Smooth muscle cell (in vitro differentiated cells): ENCODE measurements around the gene NLRP5. TPM values are rescaled to one million over a fixed set of nuclear protein-coding genes. Genes with fewer than 3 reads are reported as not detected.

ENCODE experiments used
- DNase-seq: peaks from one replicate; lab custom pipeline; 2025; ENCODE audit not compliant: unreplicated experiment; lab: John Stamatoyannopoulos, UW
- H2AFZ ChIP-seq: fragments of 200-600 bp; sonication (generic); 2 replicates; pipeline ENCODE4 v1.6.0; 2016; ENCODE audit warnings: antibody characterized with exemption, low read depth, mild to moderate bottlenecking
- H3F3A ChIP-seq: fragments of 200-600 bp; sonication (generic); 2 replicates; pipeline ENCODE4 v1.6.0; 2017; ENCODE audit warnings: antibody characterized with exemption, low read depth
- H3K27ac ChIP-seq: fragments of 200-600 bp; sonication (generic); 2 replicates; pipeline ENCODE4 v1.5.1; 2016; ENCODE audit warnings: low read depth, mild to moderate bottlenecking
- H3K27me3 ChIP-seq: fragments of 200-600 bp; sonication (generic); 2 replicates; pipeline ENCODE4 v1.6.1; 2016; ENCODE audit warnings: low read depth, mild to moderate bottlenecking
- H3K36me3 ChIP-seq: fragments of 200-600 bp; sonication (generic); 2 replicates; pipeline ENCODE4 v1.5.1; 2016; ENCODE audit warnings: low read depth
- H3K4me1 ChIP-seq: fragments of 200-600 bp; sonication (generic); 2 replicates; pipeline ENCODE4 v1.5.1; 2016; ENCODE audit warnings: low read depth
- H3K4me2 ChIP-seq: fragments of 200-600 bp; sonication (generic); 2 replicates; pipeline ENCODE4 v1.6.0; 2016; ENCODE audit warnings: mild to moderate bottlenecking
- H3K4me3 ChIP-seq: fragments of 200-600 bp; sonication (generic); 2 replicates; pipeline ENCODE4 v1.5.1; 2016; ENCODE audit warnings: mild to moderate bottlenecking
- H3K79me2 ChIP-seq: fragments of 200-600 bp; sonication (generic); 2 replicates; pipeline ENCODE4 v1.6.0; 2016; ENCODE audit warnings: low read depth, mild to moderate bottlenecking
- H3K9ac ChIP-seq: fragments of 200-600 bp; sonication (generic); 2 replicates; pipeline ENCODE4 v1.6.0; 2016; ENCODE audit warnings: low read depth
- H3K9me3 ChIP-seq: fragments of 200-600 bp; sonication (generic); replicated peaks from 2 replicates; pipeline ENCODE4 v1.5.1; 2016; ENCODE audit warnings: low read depth
- H4K20me1 ChIP-seq: fragments of 200-600 bp; sonication (generic); 2 replicates; pipeline ENCODE4 v1.6.0; 2016; ENCODE audit warnings: low read depth
- CTCF ChIP-seq: fragments of 200-600 bp; sonication (generic); IDR thresholded peaks from 2 replicates; pipeline ENCODE4 v1.5.1; 2017; ENCODE audit warnings: borderline replicate concordance, mild to moderate bottlenecking, antibody characterized with exemption; ENCODE audit not compliant: insufficient read depth, poor library complexity, severe bottlenecking
- WGBS: methylation state at CpG from one replicate; pipeline ENCODE4 v1.1.7; 2016; ENCODE audit warnings: low lambda C conversion rate; 5-methylcytosine and 5-hydroxymethylcytosine counted together
- polyA plus RNA-seq: library from polyadenylated mRNA; unstranded; fragments of >200 nt; fragmentation: Nextera tagmentation; extraction: Ambion mirVana; gene quantifications from 2 replicates; pipeline ENCODE4 v1.2.1, GENCODE V29; 2016
- total RNA-seq: library from RNA; depleted of rRNA; stranded (reverse); fragments of >200 nt; gene quantifications from 2 replicates; pipeline ENCODE4 v1.2.3, GENCODE V29; 2014

Gene NLRP5
- total and polyA plus RNA-seq, 2 experiments from 2014 or later, result not detected

- Histone ChIP-seq H3K79me2 (no peaks in the 10 kb centered on the region), H3K4me3 (no peak overlapping the region), H3K4me1 (no peaks in the 10 kb centered on the region), H3K27me3 (no peaks in the 10 kb centered on the region), H3F3A (no peaks in the 10 kb centered on the region), H3K4me2 (no peak overlapping the region), H4K20me1 (peaks cover 15% of the 10 kb centered on the region), H2AFZ (no peak overlapping the region), H3K9me3 (no peaks in the 10 kb centered on the region), H3K27ac (no peak overlapping the region), H3K36me3 (no peaks in the 10 kb centered on the region), H3K9ac (no peak overlapping the region)
- WGBS, result 83% methylated on average over 7 of the region's 7 CpGs
- no peak for DNase-seq
- TF ChIP-seq CTCF, result no peak
Observed at GRCh38 chr19:56079609-56080008, 93.0 kb downstream of the NLRP5 start.

DNA sequence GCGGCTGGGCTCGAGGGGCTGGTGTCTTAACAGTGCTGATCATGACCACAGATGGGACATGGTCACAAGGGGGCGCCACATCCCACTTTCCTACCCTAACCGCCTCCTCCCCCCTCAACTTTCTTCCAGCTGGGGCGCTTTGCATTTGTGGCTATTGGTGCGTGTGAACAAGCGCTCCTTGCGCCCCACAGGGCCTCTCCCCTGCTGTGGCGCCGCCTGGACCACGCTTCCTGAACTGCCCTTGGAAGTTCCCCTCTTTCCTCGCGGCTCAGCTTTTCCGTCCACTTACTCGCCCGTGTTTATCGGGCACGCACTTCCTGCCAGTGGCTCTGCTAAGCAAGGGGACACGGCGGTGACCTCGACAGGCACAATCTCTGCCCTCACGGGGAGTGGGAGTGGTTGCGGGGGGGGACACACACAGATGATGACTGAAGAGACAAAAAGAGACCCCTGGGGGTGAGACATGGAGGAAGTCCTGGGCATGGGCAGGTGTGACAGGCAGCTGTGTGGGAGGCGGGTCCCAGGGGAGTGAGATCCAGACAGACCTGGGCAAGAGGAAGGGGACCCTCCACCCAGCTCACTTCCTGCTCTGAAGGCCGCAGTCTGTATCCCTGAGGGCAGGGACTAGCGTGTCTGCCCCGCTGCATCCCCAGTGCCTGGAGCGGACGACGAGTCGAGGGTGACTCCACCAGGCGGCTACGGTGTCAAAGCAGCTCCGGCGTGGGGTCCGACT, 94.3 kb downstream of the NLRP5 start:
- 6% methylated on average over 33 of the region's 36 CpGs for WGBS
- H3K9ac ChIP-seq, result peak overlapping the region; percentile 1
- H3K79me2 ChIP-seq, result no peaks in the 10 kb centered on the region
- DNase-seq, result peak; percentile 45
- H3K4me3 ChIP-seq, result peak overlapping the region; percentile 51
- H3K27ac ChIP-seq, result no peak overlapping the region
- no peaks in the 10 kb centered on the region for H3F3A ChIP-seq
- H3K4me1 ChIP-seq, result no peaks in the 10 kb centered on the region
- no peaks in the 10 kb centered on the region for H3K36me3 ChIP-seq
- no peaks in the 10 kb centered on the region for H3K27me3 ChIP-seq
- TF ChIP-seq CTCF, result peak; percentile 59
- peaks cover 28% of the 10 kb centered on the region for H4K20me1 ChIP-seq
- no peaks in the 10 kb centered on the region for H3K9me3 ChIP-seq
- peak overlapping the region; percentile 87 for H3K4me2 ChIP-seq
- no peak overlapping the region for H2AFZ ChIP-seq

GRCh38 chr19:56083668-56084067, 97.1 kb downstream of the NLRP5 start:
- Histone ChIP-seq H4K20me1 (peaks cover 48% of the 10 kb centered on the region), H3K27ac (no peak overlapping the region), H3K9ac (no peak overlapping the region), H3K27me3 (no peaks in the 10 kb centered on the region), H3K36me3 (no peaks in the 10 kb centered on the region), H3K4me1 (no peaks in the 10 kb centered on the region), H3K79me2 (no peaks in the 10 kb centered on the region), H3K9me3 (no peaks in the 10 kb centered on the region), H3K4me3 (no peak overlapping the region), H3K4me2 (no peak overlapping the region), H2AFZ (no peak overlapping the region), H3F3A (no peaks in the 10 kb centered on the region)
- no peak for TF ChIP-seq CTCF
- 78% methylated on average over 9 of the region's 9 CpGs for WGBS
- no peak for DNase-seq

- Histone ChIP-seq H3K27me3 (no peaks in the 10 kb centered on the region), H3K9me3 (no peaks in the 10 kb centered on the region), H4K20me1 (peaks cover 61% of the 10 kb centered on the region), H3K36me3 (no peaks in the 10 kb centered on the region), H3K79me2 (no peaks in the 10 kb centered on the region), H3K4me1 (no peaks in the 10 kb centered on the region), H3K27ac (no peak overlapping the region), H2AFZ (no peak overlapping the region), H3K4me3 (no peak overlapping the region), H3K4me2 (no peak overlapping the region), H3F3A (no peaks in the 10 kb centered on the region), H3K9ac (no peak overlapping the region)
- WGBS, result 85% methylated on average over 18 of the region's 18 CpGs
- TF ChIP-seq CTCF, result no peak
- no peak for DNase-seq
Observed at GRCh38 chr19:56084835-56085536, 98.4 kb downstream of the NLRP5 start.
